H9 (cell line): Measurements from ENCODE around the gene SLCO4A1. TPM values are rescaled to one million over a fixed set of nuclear protein-coding genes. Genes with fewer than 3 reads are reported as not detected.

Source experiments
- DNase-seq: peaks from one replicate; pipeline ENCODE4 v3.0.0-alpha.2; 2017
- H2AFZ ChIP-seq: one replicate; pipeline ENCODE4 v1.6.1; 2013; ENCODE audit warnings: mild to moderate bottlenecking, low read length, control low read depth, moderate library complexity
- H2AK5ac ChIP-seq: 2 replicates; pipeline ENCODE4 v1.6.1; 2013; ENCODE audit warnings: low read length, control low read depth, mixed read lengths; ENCODE audit not compliant: insufficient read length
- H2BK120ac ChIP-seq: one replicate; pipeline ENCODE4 v1.6.1; 2013; ENCODE audit warnings: low read depth, mild to moderate bottlenecking, low read length, control low read depth, inconsistent platforms; ENCODE audit not compliant: poor library complexity, severe bottlenecking
- H2BK12ac ChIP-seq: 2 replicates; pipeline ENCODE4 v1.6.1; 2013; ENCODE audit warnings: low read length, control low read depth, mixed read lengths, low read depth; ENCODE audit not compliant: insufficient read length
- H2BK15ac ChIP-seq: 2 replicates; pipeline ENCODE4 v1.6.1; 2013; ENCODE audit warnings: low read depth, low read length, control low read depth
- H2BK20ac ChIP-seq: one replicate; pipeline ENCODE4 v1.6.1; 2013; ENCODE audit warnings: low read depth, mild to moderate bottlenecking, low read length, control low read depth, inconsistent platforms; ENCODE audit not compliant: poor library complexity, severe bottlenecking
- H2BK5ac ChIP-seq: 2 replicates; pipeline ENCODE4 v1.6.1; 2013; ENCODE audit warnings: low read length, control low read depth, mixed read lengths; ENCODE audit not compliant: insufficient read length
- H3K14ac ChIP-seq: 2 replicates; pipeline ENCODE4 v1.6.1; 2013; ENCODE audit warnings: low read length, control low read depth; ENCODE audit not compliant: insufficient read depth
- H3K18ac ChIP-seq: 2 replicates; pipeline ENCODE4 v1.6.1; 2013; ENCODE audit warnings: low read depth, mild to moderate bottlenecking, mixed read lengths, low read length, control low read depth; ENCODE audit not compliant: insufficient read length
- H3K23ac ChIP-seq: 2 replicates; pipeline ENCODE4 v1.6.1; 2013; ENCODE audit warnings: low read length, control low read depth, mixed read lengths, low read depth; ENCODE audit not compliant: insufficient read length
- H3K23me2 ChIP-seq: 2 replicates; pipeline ENCODE4 v1.6.1; 2013; ENCODE audit warnings: low read depth, mild to moderate bottlenecking, mixed read lengths, low read length, control low read depth; ENCODE audit not compliant: insufficient read length, poor library complexity, severe bottlenecking
- H3K27ac ChIP-seq: 2 replicates; pipeline ENCODE4 v1.5.1; 2013; ENCODE audit warnings: low read length, control low read depth, mixed read lengths, low read depth; ENCODE audit not compliant: insufficient read length
- H3K27me3 ChIP-seq: 2 replicates; pipeline ENCODE4 v1.6.1; 2013; ENCODE audit warnings: low read length, control low read depth, inconsistent platforms; ENCODE audit not compliant: insufficient read depth
- H3K4ac ChIP-seq: 2 replicates; pipeline ENCODE4 v1.6.1; 2013; ENCODE audit warnings: low read depth, mild to moderate bottlenecking, control low read depth, inconsistent platforms, low read length, moderate library complexity
- H3K4me1 ChIP-seq: 2 replicates; pipeline ENCODE4 v1.6.1; 2013; ENCODE audit warnings: low read length, control low read depth, inconsistent platforms; ENCODE audit not compliant: insufficient read depth
- H3K4me2 ChIP-seq: 2 replicates; pipeline ENCODE4 v1.6.1; 2013; ENCODE audit warnings: low read length, control low read depth, mixed read lengths; ENCODE audit not compliant: insufficient read length, insufficient read depth
- H3K56ac ChIP-seq: 2 replicates; pipeline ENCODE4 v1.6.1; 2013; ENCODE audit warnings: low read depth, mild to moderate bottlenecking, mixed read lengths, low read length, control low read depth; ENCODE audit not compliant: insufficient read length
- H3K79me1 ChIP-seq: 2 replicates; pipeline ENCODE4 v1.6.1; 2013; ENCODE audit warnings: low read depth, mild to moderate bottlenecking, moderate library complexity, low read length, control low read depth, inconsistent platforms; ENCODE audit not compliant: insufficient read depth, poor library complexity, severe bottlenecking
- H3K79me2 ChIP-seq: 2 replicates; pipeline ENCODE4 v1.6.1; 2013; ENCODE audit warnings: low read length, control low read depth, inconsistent platforms; ENCODE audit not compliant: insufficient read depth
- H3K9ac ChIP-seq: 2 replicates; pipeline ENCODE4 v1.6.1; 2013; ENCODE audit warnings: low read length, control low read depth, mixed read lengths; ENCODE audit not compliant: insufficient read length; ENCODE audit errors: extremely low read depth
- H3K9me3 ChIP-seq: one replicate; pipeline ENCODE4 v1.6.1; 2013; ENCODE audit warnings: low read depth, low read length, inconsistent platforms; ENCODE audit not compliant: control insufficient read depth
- H3T11ph ChIP-seq: one replicate; pipeline ENCODE4 v1.6.1; 2013; ENCODE audit warnings: mild to moderate bottlenecking, low read length, control low read depth, inconsistent platforms
- H4K20me1 ChIP-seq: one replicate; pipeline ENCODE4 v1.6.1; 2013; ENCODE audit not compliant: control insufficient read depth, insufficient read length, insufficient read depth
- H4K5ac ChIP-seq: 2 replicates; pipeline ENCODE4 v1.6.1; 2013; ENCODE audit warnings: low read depth, mild to moderate bottlenecking, mixed read lengths, low read length, control low read depth; ENCODE audit not compliant: insufficient read length
- H4K8ac ChIP-seq: replicated peaks from 2 replicates; pipeline ENCODE4 v1.6.1; 2013; ENCODE audit warnings: low read length, control low read depth, mixed read lengths, low read depth; ENCODE audit not compliant: insufficient read length
- H4K91ac ChIP-seq: 2 replicates; pipeline ENCODE4 v1.6.1; 2013; ENCODE audit warnings: low read depth, mild to moderate bottlenecking, moderate library complexity, mixed read lengths, low read length, control low read depth; ENCODE audit not compliant: insufficient read length
- H3K27ac Mint-ChIP-seq, 3 experiments: 2 replicates in 2 of 3; 3 replicates in 1 of 3; pipeline ENCODE4 v1.8.0; 2020 to 2021; ENCODE audit warnings: mixed read lengths in 3 of 3, mild to moderate bottlenecking in 1 of 3, moderate library complexity in 1 of 3
- H3K27me3 Mint-ChIP-seq: 2 replicates; pipeline ENCODE4 v1.8.0; 2021; ENCODE audit warnings: low read depth, mild to moderate bottlenecking, moderate library complexity, mixed read lengths
- H3K36me3 Mint-ChIP-seq, 3 experiments: 2 replicates in 2 of 3; 3 replicates in 1 of 3; pipeline ENCODE4 v1.8.0; 2020 to 2021; ENCODE audit warnings: low read depth in 3 of 3, mixed read lengths in 3 of 3; ENCODE audit not compliant: insufficient read depth in 1 of 3
- H3K4me1 Mint-ChIP-seq, 2 experiments: 2 replicates each; pipeline ENCODE4 v1.8.0; 2020; ENCODE audit warnings: mixed read lengths in 2 of 2
- H3K4me3 Mint-ChIP-seq, 2 experiments: 2 replicates in 1 of 2; 3 replicates in 1 of 2; pipeline ENCODE4 v1.8.0; 2020 to 2021; ENCODE audit warnings: mild to moderate bottlenecking in 2 of 2, mixed read lengths in 2 of 2, moderate library complexity in 1 of 2
- H3K9me3 Mint-ChIP-seq, 2 experiments: 2 replicates in 1 of 2; 3 replicates in 1 of 2; pipeline ENCODE4 v1.8.0; 2020; ENCODE audit warnings: mild to moderate bottlenecking in 2 of 2, mixed read lengths in 2 of 2, moderate library complexity in 1 of 2
- WGBS: extraction: QIAGEN DNeasy Blood & Tissue Kit; methylation state at CpG from one replicate; pipeline ENCODE4 v1.1.7; 2013; ENCODE audit warnings: missing lambda C conversion rate, low lambda C conversion rate, mixed read lengths; ENCODE audit not compliant: insufficient read length; ENCODE audit errors: extremely low coverage; 5-methylcytosine and 5-hydroxymethylcytosine counted together
- total RNA-seq: library from RNA; stranded (reverse); gene quantifications from 2 replicates; pipeline ENCODE4 v1.2.1, GENCODE V29; 2021
- TF ChIP-seq, protein P1 (sequence below): fragments of 200-600 bp; sonication (generic); conservative IDR thresholded peaks from 3 replicates; pipeline ENCODE4 v1.8.0; 2021; ENCODE audit warnings: antibody characterized with exemption, mild to moderate bottlenecking

Gene SLCO4A1
- total RNA-seq, 1 experiment from 2014 or later, result 9.4 TPM

DNA sequence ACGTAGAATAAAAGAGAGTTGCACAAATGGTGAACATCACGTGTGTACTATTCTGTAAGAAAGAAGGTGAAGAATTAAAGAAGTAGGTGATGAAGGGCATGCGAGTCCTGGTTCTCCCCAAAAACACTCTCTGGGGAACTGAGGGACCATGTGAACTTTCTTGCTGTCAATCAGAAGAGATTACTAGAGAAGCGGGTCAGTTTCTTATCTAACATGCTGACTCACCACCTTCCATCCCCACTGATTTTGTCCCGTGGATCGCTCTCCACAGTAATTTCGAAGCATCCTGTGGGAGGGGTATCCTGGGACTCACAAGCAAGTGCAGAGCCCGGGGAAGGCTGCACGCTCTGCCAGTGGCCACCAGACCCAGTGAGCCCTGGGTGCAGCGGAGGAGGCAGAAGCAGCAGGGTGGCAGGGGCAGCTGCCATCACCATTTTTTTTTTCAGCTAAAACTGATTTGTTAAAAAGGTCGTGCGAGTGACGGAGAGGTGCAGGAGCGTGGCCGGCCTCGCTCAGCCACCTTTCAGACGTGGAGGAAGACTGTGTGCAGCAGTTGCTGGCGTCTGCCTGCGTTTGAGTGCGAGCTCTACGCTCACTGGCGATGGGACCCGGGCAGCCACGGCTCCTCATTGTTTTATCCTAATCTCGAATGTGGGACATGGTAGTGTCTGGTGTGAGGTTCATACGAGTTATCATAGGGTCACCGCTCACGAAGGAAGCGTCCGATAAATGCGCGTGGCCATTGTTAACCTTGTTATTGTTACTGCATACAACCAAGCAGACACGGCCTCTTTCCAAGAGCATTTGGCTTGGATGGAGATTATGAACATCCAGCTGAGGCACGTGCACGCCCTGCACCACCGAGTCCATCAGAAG is 28.0 kb upstream of the SLCO4A1 start:
- Histone ChIP-seq H3K27me3 (no peaks in the 10 kb centered on the region), H3K4me1 (no peaks in the 10 kb centered on the region; the same call in 1 of the 2 replicates), H2BK5ac (no peak overlapping the region), H3K56ac (no peak overlapping the region), H2AFZ (no peak overlapping the region), H2BK12ac (no peak overlapping the region), H4K5ac (no peak overlapping the region), H3K23ac (no peak overlapping the region), H2BK120ac (no peak overlapping the region), H3K9me3 (no peaks in the 10 kb centered on the region), H2BK20ac (no peak overlapping the region), H2BK15ac (no peak overlapping the region), H4K91ac (no peak overlapping the region), H2AK5ac (no peak overlapping the region), H3T11ph (no peak overlapping the region), H3K18ac (no peak overlapping the region), H3K4ac (no peak overlapping the region), H3K27ac (no peak overlapping the region), H3K4me2 (no peak overlapping the region), H3K14ac (no peak overlapping the region), H3K79me1 (no peaks in the 10 kb centered on the region), H3K9ac (no peak overlapping the region), H3K79me2 (no peaks in the 10 kb centered on the region), H4K20me1 (peaks cover 2% of the 10 kb centered on the region), H3K23me2 (no peaks in the 10 kb centered on the region), H4K8ac (no peak overlapping the region)
- Mint-ChIP-seq H3K9me3 (peaks cover 0 to 3% of the 10 kb centered on the region in 2 experiments; a peak in 2 of 5 replicates), H3K27me3 (peaks cover 11% of the 10 kb centered on the region), H3K4me1 (peaks cover 6 to 9% of the 10 kb centered on the region in 2 experiments), H3K4me3 (no peak overlapping the region), H3K36me3 (peaks cover 0 to 2% (median 0%) of the 10 kb centered on the region in 3 experiments; a peak in 2 of 7 replicates), H3K27ac (peak overlapping the region in 1 of 3 experiments; percentile 77; a peak in 1 of 7 replicates)
- TF ChIP-seq, protein P1, sequence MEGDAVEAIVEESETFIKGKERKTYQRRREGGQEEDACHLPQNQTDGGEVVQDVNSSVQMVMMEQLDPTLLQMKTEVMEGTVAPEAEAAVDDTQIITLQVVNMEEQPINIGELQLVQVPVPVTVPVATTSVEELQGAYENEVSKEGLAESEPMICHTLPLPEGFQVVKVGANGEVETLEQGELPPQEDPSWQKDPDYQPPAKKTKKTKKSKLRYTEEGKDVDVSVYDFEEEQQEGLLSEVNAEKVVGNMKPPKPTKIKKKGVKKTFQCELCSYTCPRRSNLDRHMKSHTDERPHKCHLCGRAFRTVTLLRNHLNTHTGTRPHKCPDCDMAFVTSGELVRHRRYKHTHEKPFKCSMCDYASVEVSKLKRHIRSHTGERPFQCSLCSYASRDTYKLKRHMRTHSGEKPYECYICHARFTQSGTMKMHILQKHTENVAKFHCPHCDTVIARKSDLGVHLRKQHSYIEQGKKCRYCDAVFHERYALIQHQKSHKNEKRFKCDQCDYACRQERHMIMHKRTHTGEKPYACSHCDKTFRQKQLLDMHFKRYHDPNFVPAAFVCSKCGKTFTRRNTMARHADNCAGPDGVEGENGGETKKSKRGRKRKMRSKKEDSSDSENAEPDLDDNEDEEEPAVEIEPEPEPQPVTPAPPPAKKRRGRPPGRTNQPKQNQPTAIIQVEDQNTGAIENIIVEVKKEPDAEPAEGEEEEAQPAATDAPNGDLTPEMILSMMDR, result no peak
- DNase-seq, result no peak
- WGBS, result no CpG with 5 or more reads among the region's 36 CpGs
